Ascending aorta (tissue), 2 donors: ENCODE data around the gene CAMK2D. TPM values are rescaled to one million over a fixed set of nuclear protein-coding genes. Genes with fewer than 3 reads are reported as not detected.

Experiments
- DNase-seq, 2 donors: peaks; one replicate each; pipeline ENCODE4 v3.0.0-alpha.2; 2019; ENCODE audit warnings: low spot score in 2 of 2
- H3K27ac ChIP-seq, 2 donors: fragments of 200-600 bp; sonication (generic); one replicate each; pipeline ENCODE4 v1.5.1; 2016 to 2017; ENCODE audit warnings: mild to moderate bottlenecking in 1 of 2
- H3K27me3 ChIP-seq: fragments of 200-600 bp; sonication (generic); one replicate; pipeline ENCODE4 v1.5.1; 2017
- H3K36me3 ChIP-seq, 2 donors: fragments of 200-600 bp; sonication (generic); one replicate each; pipeline ENCODE4 v1.5.1; 2016
- H3K4me1 ChIP-seq, 2 donors: fragments of 200-600 bp; sonication (generic); one replicate each; pipeline ENCODE4 v1.5.1; 2016 to 2017; ENCODE audit warnings: mild to moderate bottlenecking in 1 of 2
- H3K4me3 ChIP-seq, 2 donors: fragments of 200-600 bp; sonication (generic); one replicate each; pipeline ENCODE4 v1.5.1; 2016 to 2017; ENCODE audit warnings: mild to moderate bottlenecking in 1 of 2
- H3K9me3 ChIP-seq, 2 donors: fragments of 200-600 bp; sonication (generic); one replicate each; pipeline ENCODE4 v1.5.1; 2016
- intact Hi-C: fragments of 100-400 bp; cut with DNase I; formaldehyde crosslinking; loops from one replicate; pipeline ENCODE4 v1.15.1; 2023
- total RNA-seq: library from RNA; depleted of rRNA; stranded (reverse); fragments of >200 nt; gene quantifications from one replicate; pipeline ENCODE4 v1.1.0, GENCODE V29; 2016
- TF ChIP-seq, protein P1 (sequence below), 3 experiments: fragments of 200-600 bp in 2 of 3; fragments of 450-650 bp in 1 of 3; sonication (generic) in 2 of 3; IDR thresholded peaks; one replicate each; pipeline ENCODE4 v1.5.1; 2016 to 2019; ENCODE audit warnings: antibody characterized with exemption in 3 of 3, mild to moderate bottlenecking in 1 of 3, moderate library complexity in 1 of 3

CAMK2D gene
- total RNA-seq, 1 donor from 2014 or later, result 23.8 TPM

DNA sequence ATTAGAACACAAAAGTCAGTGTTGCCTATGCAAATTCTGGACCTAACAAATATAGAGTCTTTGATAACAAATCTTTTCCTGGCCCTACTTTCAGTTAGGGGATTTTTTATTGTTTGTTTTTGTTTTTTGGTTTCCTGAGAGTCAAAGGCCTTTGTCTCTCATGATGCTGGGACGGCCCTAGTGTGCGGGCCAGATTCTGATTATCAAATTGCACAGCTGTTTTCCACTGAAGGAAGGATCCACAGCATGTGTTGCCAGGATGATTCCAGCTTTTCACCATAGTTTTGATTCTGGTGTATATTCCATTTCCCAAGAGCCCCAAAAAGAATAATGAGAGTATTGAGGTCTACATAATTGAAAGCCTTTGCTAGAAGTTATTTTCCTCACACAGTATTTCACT is 248.2 kb downstream of the CAMK2D start:
- intact Hi-C loops, result no loop called here
- Histone ChIP-seq H3K4me1 (peaks cover 0 to 3% of the 10 kb centered on the region in 2 donors), H3K4me3 (no peak overlapping the region), H3K27me3 (no peaks in the 10 kb centered on the region), H3K36me3 (peaks cover 20 to 41% of the 10 kb centered on the region in 2 donors), H3K27ac (no peak overlapping the region), H3K9me3 (no peaks in the 10 kb centered on the region)
- no peak for DNase-seq
- TF ChIP-seq, protein P1, sequence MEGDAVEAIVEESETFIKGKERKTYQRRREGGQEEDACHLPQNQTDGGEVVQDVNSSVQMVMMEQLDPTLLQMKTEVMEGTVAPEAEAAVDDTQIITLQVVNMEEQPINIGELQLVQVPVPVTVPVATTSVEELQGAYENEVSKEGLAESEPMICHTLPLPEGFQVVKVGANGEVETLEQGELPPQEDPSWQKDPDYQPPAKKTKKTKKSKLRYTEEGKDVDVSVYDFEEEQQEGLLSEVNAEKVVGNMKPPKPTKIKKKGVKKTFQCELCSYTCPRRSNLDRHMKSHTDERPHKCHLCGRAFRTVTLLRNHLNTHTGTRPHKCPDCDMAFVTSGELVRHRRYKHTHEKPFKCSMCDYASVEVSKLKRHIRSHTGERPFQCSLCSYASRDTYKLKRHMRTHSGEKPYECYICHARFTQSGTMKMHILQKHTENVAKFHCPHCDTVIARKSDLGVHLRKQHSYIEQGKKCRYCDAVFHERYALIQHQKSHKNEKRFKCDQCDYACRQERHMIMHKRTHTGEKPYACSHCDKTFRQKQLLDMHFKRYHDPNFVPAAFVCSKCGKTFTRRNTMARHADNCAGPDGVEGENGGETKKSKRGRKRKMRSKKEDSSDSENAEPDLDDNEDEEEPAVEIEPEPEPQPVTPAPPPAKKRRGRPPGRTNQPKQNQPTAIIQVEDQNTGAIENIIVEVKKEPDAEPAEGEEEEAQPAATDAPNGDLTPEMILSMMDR (IDR thresholded peaks at IDR 0.05), result no peak

DNA sequence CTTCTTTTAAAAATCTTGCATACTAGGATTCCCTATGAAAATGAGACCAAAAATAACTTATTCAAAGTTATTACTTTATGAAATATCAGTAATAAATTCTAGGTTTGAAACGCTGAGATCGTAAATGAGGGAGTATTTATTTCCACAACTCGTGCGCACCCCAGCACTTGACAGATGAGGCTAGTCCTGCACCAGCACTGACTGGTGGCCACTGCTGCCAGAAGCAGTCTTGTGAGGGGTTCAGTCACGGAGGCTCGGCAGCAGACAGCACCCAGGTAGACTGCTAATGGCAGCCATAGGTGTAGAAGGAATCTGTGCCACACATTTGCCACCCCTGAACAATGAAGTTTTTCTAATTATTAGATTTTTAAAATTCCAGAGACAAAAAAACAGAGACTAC is 248.7 kb downstream of the CAMK2D start:
- Histone ChIP-seq H3K27me3 (no peaks in the 10 kb centered on the region), H3K4me3 (no peak overlapping the region), H3K36me3 (peaks cover 20 to 41% of the 10 kb centered on the region in 2 donors), H3K27ac (no peak overlapping the region), H3K9me3 (no peaks in the 10 kb centered on the region), H3K4me1 (peaks cover 0 to 3% of the 10 kb centered on the region in 2 donors)
- intact Hi-C loops, result no loop called here
- DNase-seq, result no peak
- TF ChIP-seq, protein P1 (IDR thresholded peaks at IDR 0.05), result no peak

DNA sequence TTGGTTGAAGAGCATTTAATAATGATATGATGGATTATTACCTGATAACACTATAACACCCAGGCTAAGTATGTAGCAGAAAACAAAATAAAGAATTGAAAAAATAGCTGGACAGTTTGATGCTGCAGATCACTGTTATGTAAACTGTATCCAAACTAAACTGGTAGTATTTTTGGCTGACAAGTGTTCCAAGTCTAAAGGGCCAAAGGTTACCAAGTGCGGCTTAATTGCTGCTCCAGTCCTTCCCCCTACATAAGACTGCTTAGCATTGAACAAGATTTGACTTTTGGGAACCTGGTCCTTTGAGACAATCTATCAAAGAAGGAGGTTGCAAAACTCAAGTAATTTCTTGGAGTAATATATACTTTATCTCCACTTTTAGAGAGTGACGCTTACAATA is 249.6 kb downstream of the CAMK2D start:
- intact Hi-C loops, result no loop called here
- TF ChIP-seq, protein P1 (IDR thresholded peaks at IDR 0.05), result no peak
- peaks cover 0 to 3% of the 10 kb centered on the region in 2 donors for H3K4me1 ChIP-seq
- peaks cover 20 to 41% of the 10 kb centered on the region in 2 donors for H3K36me3 ChIP-seq
- no peaks in the 10 kb centered on the region for H3K27me3 ChIP-seq
- no peaks in the 10 kb centered on the region for H3K9me3 ChIP-seq
- no peak overlapping the region for H3K4me3 ChIP-seq
- H3K27ac ChIP-seq, result no peak overlapping the region
- no peak for DNase-seq

DNA sequence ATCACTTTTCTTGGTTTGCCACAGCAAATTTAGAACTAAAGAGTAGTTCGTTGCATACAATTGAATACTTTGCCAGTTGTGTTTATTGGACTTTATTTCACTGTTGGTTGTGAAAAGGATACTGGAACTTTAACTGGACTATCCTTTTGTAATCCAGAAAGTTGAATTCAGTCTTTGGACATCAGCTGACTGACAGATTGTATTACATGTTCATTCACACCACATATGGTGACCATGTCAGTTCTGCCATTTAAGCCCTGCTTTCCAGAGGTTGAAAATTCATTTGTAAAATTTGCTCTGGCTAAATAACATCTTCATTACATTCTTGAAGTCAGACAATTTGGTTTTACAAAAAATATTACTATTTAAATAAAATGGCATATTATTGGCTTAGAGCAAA is 251.7 kb downstream of the CAMK2D start:
- intact Hi-C loops, result no loop called here
- Histone ChIP-seq H3K4me1 (no peaks in the 10 kb centered on the region), H3K27ac (no peak overlapping the region), H3K36me3 (peaks cover 23 to 54% of the 10 kb centered on the region in 2 donors), H3K4me3 (no peak overlapping the region), H3K27me3 (no peaks in the 10 kb centered on the region), H3K9me3 (no peaks in the 10 kb centered on the region)
- no peak for DNase-seq
- TF ChIP-seq, protein P1 (IDR thresholded peaks at IDR 0.05), result no peak

DNA sequence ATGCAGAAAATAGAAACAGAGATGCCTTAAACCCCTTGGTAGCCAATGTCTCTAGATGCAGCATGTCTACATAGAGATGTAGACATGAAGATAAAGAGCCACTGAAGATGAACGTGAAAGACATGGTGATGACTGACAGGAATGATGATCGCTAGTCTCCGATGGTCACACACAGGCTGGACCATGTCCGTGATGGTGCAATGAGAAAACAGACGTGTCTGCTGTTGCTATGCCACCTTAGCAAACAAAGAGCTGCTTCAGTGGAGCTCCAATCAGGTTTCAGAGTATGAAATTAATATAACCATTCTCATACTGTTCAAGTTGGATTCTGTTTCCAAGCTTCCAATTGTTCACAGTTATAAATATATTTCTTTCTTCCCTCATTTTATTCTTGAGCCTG is 256.5 kb downstream of the CAMK2D start:
- TF ChIP-seq, protein P1 (IDR thresholded peaks at IDR 0.05), result no peak
- H3K4me1 ChIP-seq, result no peaks in the 10 kb centered on the region
- H3K36me3 ChIP-seq, result peaks cover 5 to 19% of the 10 kb centered on the region in 2 donors
- intact Hi-C loops, result no loop called here
- H3K9me3 ChIP-seq, result no peaks in the 10 kb centered on the region
- H3K4me3 ChIP-seq, result no peak overlapping the region
- DNase-seq, result no peak
- H3K27me3 ChIP-seq, result no peaks in the 10 kb centered on the region
- H3K27ac ChIP-seq, result no peak overlapping the region

DNA sequence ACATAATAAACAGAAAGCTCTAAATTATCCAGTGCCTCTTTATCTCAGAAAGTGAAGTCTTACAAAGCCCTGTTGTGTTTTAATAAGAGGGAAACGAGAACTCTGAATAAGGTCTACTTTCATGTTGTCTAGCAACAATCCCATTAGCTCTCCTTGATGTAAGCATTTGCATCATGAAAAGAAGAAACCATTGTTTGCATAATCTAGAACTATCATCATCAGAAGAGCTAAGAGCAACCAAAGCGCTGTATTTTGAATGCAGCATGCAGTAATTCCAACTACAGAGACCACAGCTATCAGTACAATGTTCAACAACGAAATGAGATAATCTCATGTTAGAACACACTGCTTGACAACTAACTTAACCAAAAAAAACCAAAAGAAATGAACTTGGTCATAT is 257.1 kb downstream of the CAMK2D start:
- H3K4me3 ChIP-seq, result no peak overlapping the region
- intact Hi-C loops, result no loop called here
- peaks cover 5 to 19% of the 10 kb centered on the region in 2 donors for H3K36me3 ChIP-seq
- DNase-seq, result no peak
- no peaks in the 10 kb centered on the region for H3K4me1 ChIP-seq
- H3K27me3 ChIP-seq, result no peaks in the 10 kb centered on the region
- TF ChIP-seq, protein P1 (IDR thresholded peaks at IDR 0.05), result no peak
- H3K9me3 ChIP-seq, result no peaks in the 10 kb centered on the region
- H3K27ac ChIP-seq, result no peak overlapping the region
